HG03108 (cell line): Measurements from ENCODE around the gene COL25A1.
"Not testable (repeated sequence)": the region's sequence is repeated elsewhere in the genome, so short reads cannot be mapped to it uniquely, and the experiment has no call there.

Experiments used
- ATAC-seq: cut with Tn5 transposase; IDR thresholded peaks from one replicate; pipeline ENCODE4 v1.9.1; 2021; ENCODE audit warnings: moderate library complexity; ENCODE audit not compliant: unreplicated experiment

The COL25A1 gene

DNA sequence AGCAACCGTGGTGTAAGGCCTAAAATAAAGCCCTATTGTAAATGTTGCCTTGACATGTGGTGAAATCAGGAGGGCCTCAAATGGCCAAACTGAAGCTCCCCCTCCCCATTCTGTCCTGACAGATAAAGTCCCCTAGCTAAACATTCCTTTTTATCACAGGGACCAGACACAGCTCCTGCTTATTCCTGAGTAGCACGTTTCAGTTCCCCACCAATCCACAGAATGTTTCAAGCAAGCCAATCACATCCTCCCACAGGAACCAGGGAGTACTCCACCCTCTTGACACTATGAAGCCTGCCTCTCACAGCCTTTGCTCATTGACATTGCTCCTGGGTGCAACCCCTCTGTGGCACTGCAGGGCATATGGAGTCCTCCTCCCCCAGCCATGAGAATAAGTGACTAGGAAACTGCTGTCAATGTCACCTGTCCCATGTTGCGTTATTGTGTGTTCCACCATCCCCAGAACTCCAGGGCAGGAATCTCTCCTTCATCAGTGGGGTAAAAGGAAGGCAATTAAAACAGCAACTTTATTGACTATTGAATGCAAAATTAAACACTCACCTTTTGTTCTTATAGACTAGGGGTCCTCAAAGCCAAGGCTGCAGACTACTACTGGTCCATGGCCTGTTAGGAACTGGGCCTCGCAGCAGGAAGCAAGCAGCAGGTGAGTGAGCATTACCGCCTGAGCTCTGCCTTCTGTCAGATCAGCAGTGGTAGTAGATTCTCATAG, 128.1 kb downstream of the COL25A1 start:
- no peak for ATAC-seq

- ATAC-seq, result no peak
These were observed 130.2 kb downstream of the COL25A1 start for GRCh38 chr4:109172301-109172700.

DNA sequence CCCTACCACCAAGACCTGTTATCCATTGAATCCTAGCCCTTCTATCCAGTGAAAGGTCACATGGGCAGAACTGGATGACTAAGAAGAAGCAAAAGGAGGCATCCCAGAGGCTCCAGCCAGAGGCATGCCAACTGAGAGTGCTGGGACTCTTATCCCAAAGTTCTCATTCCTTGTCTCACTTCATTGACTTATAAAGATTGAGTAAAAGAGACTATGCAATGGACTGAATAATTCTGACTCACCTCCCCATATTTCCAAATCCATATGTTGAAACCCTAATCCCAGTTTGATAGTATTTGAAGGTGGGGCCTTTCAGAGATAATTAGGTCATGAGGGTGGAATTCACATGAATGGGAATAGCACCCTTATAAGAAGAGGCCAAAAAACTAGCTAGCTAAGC, 131.4 kb downstream of the COL25A1 start:
- no peak for ATAC-seq

GRCh38 chr4:109169170-109169569, 133.3 kb downstream of the COL25A1 start:
- no peak for ATAC-seq

DNA sequence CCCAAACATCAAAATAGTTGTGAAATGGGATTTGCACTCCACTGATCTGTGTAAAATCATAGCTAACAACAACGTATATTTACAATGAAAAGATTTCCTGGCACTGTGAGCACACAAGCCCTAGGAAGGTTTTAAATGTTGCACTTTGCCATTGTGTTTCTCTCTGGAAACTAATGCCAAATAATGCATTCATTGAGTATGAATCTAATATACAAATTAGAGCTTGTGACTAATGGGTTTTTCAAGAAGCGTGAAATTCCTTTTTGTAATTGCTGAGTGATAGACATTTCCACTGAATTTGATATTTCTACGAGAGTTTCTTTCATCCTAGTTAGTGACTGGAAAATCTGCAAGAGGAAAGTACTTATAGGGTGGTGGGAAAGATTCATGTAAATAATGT, 135.9 kb downstream of the COL25A1 start:
- ATAC-seq, result no peak

- no peak for ATAC-seq
These were observed 136.3 kb downstream of the COL25A1 start for GRCh38 chr4:109166126-109166525.

DNA sequence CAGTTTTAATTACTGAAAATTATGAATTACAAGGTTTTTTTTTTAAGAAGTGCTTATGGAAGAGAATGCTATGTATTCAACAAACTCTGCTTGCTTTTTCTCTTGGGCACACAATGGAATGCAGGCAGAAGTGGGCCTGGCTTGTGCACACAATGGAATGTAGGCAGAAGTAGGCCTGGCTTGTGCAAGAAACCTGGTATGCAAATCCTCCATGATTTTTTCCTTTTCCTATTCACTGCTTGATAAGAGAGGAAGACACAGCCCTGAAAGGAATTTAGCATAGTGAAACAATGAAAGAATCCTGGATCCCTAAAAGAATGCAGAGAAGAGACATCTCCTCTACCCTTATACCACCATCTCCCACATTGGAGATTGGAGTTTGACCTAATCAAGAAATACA, 138.4 kb downstream of the COL25A1 start:
- no peak for ATAC-seq

DNA sequence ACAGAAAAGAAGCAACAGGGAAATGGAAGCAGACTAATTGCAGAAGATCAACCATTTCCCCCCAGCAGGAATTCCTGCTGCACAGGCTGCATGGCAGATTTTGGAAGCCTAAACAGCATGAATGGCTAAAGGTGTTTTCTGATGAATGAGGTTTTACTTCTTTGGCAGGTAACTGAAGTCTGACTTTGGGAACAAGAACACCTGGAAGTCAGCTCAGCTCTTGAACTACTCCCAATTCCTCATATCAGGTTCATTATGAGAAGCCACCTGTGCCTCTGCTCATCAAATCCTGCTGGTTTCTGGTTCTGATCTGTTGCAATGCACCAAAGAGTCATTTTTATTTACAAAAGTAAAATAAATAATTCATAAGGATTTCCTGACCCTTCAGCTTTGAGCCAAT, 139.0 kb downstream of the COL25A1 start:
- ATAC-seq, result no peak

DNA sequence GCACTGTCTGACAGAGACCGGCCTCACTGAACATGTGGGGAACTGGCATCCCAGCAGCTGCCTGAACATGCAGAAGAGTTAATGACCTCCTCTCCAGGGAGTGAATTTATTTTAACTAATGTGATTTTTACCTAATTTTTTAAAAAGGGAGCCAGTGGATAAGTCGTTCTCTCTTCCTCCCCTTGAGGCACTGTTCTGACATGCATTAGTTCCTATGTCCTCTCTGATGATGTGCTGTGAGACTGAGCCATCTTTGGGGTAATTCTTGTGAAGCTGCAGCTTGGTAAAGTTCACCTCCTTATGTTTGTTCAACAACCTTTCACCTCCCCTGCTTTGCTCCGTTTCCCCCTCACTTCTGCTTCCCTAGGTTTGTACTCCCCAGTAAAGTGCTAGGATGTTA, 139.7 kb downstream of the COL25A1 start:
- no peak for ATAC-seq

- no peak for ATAC-seq
These were observed 142.0 kb downstream of the COL25A1 start for GRCh38 chr4:109160494-109160893.

DNA sequence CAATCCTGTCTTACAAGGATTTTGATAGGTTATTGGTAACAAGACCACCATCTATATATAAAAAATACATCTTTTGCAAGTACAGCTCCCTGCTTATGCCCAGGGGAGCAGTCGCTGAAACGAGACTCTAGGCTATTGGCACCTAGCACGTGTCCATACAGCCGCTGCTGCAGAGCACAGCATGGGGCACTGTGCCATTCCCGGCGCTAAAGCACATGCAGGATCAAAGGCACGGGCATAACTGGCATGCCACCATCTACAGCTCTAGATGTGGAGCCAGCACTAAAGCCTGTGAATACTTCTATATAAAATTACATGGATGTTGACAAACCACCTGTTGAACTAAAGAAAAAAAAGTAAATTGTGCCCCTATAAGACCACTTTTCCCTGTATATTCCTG, 144.8 kb downstream of the COL25A1 start:
- no peak for ATAC-seq

GRCh38 chr4:109157205-109157604, 145.3 kb downstream of the COL25A1 start:
- no peak for ATAC-seq

DNA sequence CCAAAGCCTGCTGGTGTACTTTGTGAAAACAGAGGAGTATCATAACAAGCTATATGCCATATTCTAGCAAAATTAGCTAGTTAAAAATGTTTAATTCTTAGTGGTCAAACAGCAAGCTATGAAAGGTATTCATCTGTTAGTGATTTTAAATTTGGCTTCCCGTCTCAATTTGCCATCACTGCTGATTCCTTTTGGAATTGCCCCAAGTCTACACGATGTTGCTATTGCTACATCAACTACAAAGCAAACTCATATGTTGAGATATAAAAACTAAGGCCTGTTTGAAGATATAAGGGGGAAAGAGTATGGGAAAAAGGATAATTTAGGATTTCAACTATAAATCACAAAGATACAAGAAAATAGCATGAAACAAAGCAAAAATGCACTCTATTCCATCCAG, 146.1 kb downstream of the COL25A1 start:
- ATAC-seq, result no peak

GRCh38 chr4:109155682-109156283, 146.7 kb downstream of the COL25A1 start:
- ATAC-seq, result no peak

DNA sequence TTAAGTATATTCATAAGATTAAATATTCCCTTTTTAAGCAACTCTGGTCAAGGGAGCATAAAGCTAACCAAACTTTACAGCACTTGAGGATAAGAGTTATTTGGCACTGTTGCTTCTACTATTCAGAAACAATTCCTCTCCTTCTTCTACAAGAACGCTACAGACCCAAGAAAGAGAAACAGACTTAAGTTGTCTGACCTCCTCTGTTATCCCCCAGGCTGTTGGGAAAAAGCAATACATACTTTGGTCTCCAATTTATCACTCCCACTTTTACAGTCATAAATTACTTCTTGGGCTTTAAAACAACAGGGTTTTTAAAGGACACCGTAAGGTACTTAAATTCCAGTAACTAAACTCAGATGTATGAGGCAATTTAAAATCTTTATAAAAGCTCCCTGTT, 147.4 kb downstream of the COL25A1 start:
- no peak for ATAC-seq

GRCh38 chr4:109154424-109154823, 148.0 kb downstream of the COL25A1 start:
- no peak for ATAC-seq

- ATAC-seq, result no peak
These were observed 152.6 kb downstream of the COL25A1 start for GRCh38 chr4:109149836-109150235.

DNA sequence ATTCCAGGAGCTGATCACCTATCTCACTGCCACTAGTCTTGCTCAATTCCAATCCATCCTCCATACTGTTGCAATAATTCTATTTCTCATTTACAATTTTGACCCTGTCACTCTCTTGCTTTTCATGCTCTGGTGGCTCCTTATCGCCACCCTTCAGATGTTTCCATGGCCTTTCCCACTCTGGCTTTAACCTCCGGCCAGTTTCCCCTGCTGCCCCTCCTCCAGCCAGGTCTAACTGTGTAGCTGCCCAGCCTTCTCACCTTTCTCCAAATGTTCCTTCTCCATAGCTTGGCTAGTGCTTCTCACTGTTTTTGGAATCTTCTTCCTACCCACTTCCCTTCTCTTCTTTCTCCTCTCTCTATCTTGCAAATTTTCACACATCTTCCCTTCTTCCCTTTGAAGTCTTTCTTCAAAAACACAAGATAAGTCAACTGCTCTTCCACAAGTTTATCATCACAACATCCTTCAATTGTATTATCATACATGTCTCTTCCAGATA, 153.8 kb downstream of the COL25A1 start:
- no peak for ATAC-seq

- no peak for ATAC-seq
These were observed 155.3 kb downstream of the COL25A1 start for GRCh38 chr4:109147135-109147534.

GRCh38 chr4:109146499-109146898, 156.0 kb downstream of the COL25A1 start:
- no peak for ATAC-seq

DNA sequence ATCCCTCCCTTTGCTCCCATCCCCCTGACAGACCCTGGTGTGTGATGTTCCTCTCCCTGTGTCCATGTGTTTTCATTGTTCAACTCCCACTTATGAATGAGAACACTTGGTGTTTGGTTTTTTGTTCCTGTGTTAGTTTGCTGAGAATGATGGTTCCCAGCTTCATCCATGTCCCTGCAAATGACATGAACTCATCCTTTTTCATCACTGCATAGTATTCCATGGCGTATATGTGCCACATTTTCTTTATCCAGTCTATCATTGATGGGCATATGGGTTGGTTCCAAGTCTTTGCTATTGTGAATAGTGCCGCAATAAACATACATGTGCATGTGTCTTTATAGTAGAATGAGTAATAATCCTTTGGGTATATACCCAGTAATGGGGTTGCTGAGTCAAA, 164.3 kb downstream of the COL25A1 start:
- ATAC-seq, result not testable (repeated sequence)

GRCh38 chr4:109134921-109135320, 167.5 kb downstream of the COL25A1 start:
- ATAC-seq, result no peak

GRCh38 chr4:109134268-109134667, 168.2 kb downstream of the COL25A1 start:
- no peak for ATAC-seq
